ENCODE measurements around the gene COMP. TPM values are rescaled to one million over a fixed set of nuclear protein-coding genes. Genes with fewer than 3 reads are reported as not detected.

The COMP gene
- total RNA-seq, 1 experiment from 2014 or later, result 0.69 TPM

DNA sequence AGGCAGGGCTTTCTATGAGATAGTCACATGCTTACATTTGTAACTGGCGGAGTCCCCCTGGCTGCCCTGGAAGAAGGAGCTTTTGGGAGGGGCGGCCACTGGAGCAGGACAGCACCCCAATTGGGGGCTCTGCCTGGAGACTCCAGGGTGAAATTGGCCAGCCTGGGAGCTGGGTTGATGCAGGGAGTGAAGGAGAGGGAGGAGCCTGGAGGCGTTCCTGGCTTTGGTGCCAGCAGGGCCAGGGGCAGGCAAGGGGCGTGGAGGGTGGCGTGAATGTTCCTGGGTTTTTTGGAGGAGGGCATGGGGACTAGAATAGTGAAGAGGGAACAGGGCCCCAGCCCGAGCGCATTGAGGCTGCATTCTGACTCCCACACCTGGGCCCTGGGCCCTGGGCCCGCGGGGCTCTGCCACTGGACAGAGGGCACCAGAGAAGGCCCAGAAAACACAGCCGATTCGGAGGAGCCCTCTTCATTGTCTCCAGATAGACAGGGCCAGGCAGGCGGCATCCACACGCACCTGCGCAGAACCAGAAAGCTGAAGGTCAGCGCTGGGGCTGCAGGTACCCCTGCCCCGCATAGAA is 29.5 kb downstream of the COMP start:
- in situ Hi-C loops (cut with HindIII; ENCODE audit: low pct_unique_long_range_greater_than_20kb, low sequenced_read_pairs) (no loop called here), intact Hi-C loops (cut with micrococcal nuclease; ENCODE audit: unreplicated experiment) (no loop called here)
- Histone ChIP-seq H3K27me3 (ENCODE audit: control insufficient read depth, insufficient read depth, low read length) (no peaks in the 10 kb centered on the region), H3K4me3 (ENCODE audit: low read depth in 2 of 2, low read length in 2 of 2) (no peak overlapping the region), H3K36me3 (ENCODE audit: control insufficient read depth, insufficient read depth, low read length) (no peaks in the 10 kb centered on the region), H3K9me3 (ENCODE audit: control insufficient read depth, insufficient read depth, low read depth, low read length) (no peaks in the 10 kb centered on the region), H3K4me1 (ENCODE audit: control insufficient read depth, insufficient read depth, low read length) (0 out of 2 replicates have a peak, but pooled peaks cover 3% of the 10 kb centered on the region), H3K27ac (ENCODE audit: low read length) (no peak overlapping the region)
- TF ChIP-seq TCF7L2 (IDR thresholded peaks at IDR 0.05; ENCODE audit: low read depth, low read length) (no peak), SIN3A (IDR thresholded peaks at IDR 0.05; ENCODE audit: borderline replicate concordance, insufficient read depth, low read depth, low read length) (no peak), POLR2AphosphoS5 (IDR thresholded peaks at IDR 0.05; ENCODE audit: low read depth, low read length) (no peak)
- TF ChIP-seq, protein P1, sequence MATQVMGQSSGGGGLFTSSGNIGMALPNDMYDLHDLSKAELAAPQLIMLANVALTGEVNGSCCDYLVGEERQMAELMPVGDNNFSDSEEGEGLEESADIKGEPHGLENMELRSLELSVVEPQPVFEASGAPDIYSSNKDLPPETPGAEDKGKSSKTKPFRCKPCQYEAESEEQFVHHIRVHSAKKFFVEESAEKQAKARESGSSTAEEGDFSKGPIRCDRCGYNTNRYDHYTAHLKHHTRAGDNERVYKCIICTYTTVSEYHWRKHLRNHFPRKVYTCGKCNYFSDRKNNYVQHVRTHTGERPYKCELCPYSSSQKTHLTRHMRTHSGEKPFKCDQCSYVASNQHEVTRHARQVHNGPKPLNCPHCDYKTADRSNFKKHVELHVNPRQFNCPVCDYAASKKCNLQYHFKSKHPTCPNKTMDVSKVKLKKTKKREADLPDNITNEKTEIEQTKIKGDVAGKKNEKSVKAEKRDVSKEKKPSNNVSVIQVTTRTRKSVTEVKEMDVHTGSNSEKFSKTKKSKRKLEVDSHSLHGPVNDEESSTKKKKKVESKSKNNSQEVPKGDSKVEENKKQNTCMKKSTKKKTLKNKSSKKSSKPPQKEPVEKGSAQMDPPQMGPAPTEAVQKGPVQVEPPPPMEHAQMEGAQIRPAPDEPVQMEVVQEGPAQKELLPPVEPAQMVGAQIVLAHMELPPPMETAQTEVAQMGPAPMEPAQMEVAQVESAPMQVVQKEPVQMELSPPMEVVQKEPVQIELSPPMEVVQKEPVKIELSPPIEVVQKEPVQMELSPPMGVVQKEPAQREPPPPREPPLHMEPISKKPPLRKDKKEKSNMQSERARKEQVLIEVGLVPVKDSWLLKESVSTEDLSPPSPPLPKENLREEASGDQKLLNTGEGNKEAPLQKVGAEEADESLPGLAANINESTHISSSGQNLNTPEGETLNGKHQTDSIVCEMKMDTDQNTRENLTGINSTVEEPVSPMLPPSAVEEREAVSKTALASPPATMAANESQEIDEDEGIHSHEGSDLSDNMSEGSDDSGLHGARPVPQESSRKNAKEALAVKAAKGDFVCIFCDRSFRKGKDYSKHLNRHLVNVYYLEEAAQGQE (IDR thresholded peaks at IDR 0.05; ENCODE audit: insufficient read depth in 1 of 2, low read depth in 2 of 2, low read length in 1 of 2), result no peak
- TF ChIP-seq, protein P2, sequence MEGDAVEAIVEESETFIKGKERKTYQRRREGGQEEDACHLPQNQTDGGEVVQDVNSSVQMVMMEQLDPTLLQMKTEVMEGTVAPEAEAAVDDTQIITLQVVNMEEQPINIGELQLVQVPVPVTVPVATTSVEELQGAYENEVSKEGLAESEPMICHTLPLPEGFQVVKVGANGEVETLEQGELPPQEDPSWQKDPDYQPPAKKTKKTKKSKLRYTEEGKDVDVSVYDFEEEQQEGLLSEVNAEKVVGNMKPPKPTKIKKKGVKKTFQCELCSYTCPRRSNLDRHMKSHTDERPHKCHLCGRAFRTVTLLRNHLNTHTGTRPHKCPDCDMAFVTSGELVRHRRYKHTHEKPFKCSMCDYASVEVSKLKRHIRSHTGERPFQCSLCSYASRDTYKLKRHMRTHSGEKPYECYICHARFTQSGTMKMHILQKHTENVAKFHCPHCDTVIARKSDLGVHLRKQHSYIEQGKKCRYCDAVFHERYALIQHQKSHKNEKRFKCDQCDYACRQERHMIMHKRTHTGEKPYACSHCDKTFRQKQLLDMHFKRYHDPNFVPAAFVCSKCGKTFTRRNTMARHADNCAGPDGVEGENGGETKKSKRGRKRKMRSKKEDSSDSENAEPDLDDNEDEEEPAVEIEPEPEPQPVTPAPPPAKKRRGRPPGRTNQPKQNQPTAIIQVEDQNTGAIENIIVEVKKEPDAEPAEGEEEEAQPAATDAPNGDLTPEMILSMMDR (IDR thresholded peaks at IDR 0.05), result no peak
- no TSS peak for BruUV-seq (replicated peaks)
- ATAC-seq, result no peak
- no peak for DNase-seq (ENCODE audit: low read depth, low spot score)
- POLR2A ChIA-PET, result no interaction called here
- CTCF ChIA-PET, result no interaction called here

DNA sequence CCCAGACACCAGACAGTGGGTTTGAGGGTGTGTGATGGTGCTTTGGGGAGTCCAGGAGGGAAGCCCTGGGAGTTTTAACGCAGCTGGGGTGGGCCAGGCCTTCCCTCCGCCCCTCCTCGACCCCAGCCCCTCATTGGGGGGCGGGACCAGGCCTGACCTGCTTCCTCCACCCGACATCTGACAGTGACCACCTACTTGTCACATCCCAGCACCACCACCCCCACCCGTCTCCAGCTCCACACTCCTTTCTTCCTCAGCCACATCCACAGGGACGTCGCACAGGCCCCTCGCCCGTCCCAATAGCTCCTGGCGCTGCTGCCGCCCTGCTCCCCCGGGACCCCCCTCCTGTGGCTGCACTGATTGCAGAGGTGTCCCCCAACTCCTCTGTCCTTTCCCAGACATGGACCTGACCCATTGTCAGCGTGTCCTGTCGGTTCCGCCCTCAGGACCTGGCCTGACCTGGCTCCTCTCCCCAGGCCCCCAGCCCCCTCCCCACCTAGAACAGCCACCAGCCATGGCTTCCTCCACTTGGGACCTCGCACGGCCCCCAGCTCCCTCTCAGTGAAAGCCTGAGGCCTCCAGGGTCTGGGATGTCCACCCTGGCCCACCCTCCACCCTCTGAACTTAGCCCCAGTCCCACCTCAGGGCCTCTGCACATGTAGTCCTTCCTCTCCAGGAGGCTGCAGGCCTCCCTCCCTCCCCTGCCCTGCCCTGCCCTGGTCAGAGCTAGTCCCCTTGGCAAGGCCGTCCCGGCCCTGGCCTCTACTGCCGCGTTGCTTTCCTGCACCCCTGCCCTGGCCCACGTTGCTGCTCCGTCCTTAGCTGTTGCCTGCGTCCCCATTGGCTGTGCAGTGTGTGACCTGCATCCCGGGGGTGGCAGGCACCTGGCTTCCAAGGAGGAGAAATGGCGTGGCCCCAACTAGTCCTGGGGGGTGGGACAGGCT is 30.4 kb downstream of the COMP start:
- DNase-seq (ENCODE audit: low read depth, low spot score) (no peak), ATAC-seq (no peak)
- Histone ChIP-seq H3K4me1 (ENCODE audit: control insufficient read depth, insufficient read depth, low read length) (0 out of 2 replicates have a peak, but pooled peaks cover 3% of the 10 kb centered on the region), H3K27ac (ENCODE audit: low read length) (no peak overlapping the region), H3K9me3 (ENCODE audit: control insufficient read depth, insufficient read depth, low read depth, low read length) (no peaks in the 10 kb centered on the region), H3K36me3 (ENCODE audit: control insufficient read depth, insufficient read depth, low read length) (no peaks in the 10 kb centered on the region), H3K27me3 (ENCODE audit: control insufficient read depth, insufficient read depth, low read length) (no peaks in the 10 kb centered on the region), H3K4me3 (ENCODE audit: low read depth in 2 of 2, low read length in 2 of 2) (no peak overlapping the region)
- CTCF ChIA-PET, result no interaction called here
- intact Hi-C loops (cut with micrococcal nuclease; ENCODE audit: unreplicated experiment), result no loop called here
- POLR2A ChIA-PET, result no interaction called here
- in situ Hi-C loops (cut with HindIII; ENCODE audit: low pct_unique_long_range_greater_than_20kb, low sequenced_read_pairs), result no loop called here
- no TSS peak for BruUV-seq (replicated peaks)
- TF ChIP-seq, protein P2 (IDR thresholded peaks at IDR 0.05), result no peak
- TF ChIP-seq, protein P1 (IDR thresholded peaks at IDR 0.05; ENCODE audit: insufficient read depth in 1 of 2, low read depth in 2 of 2, low read length in 1 of 2), result no peak
- TF ChIP-seq TCF7L2 (IDR thresholded peaks at IDR 0.05; ENCODE audit: low read depth, low read length) (no peak), POLR2AphosphoS5 (IDR thresholded peaks at IDR 0.05; ENCODE audit: low read depth, low read length) (no peak), SIN3A (IDR thresholded peaks at IDR 0.05; ENCODE audit: borderline replicate concordance, insufficient read depth, low read depth, low read length) (no peak)
